K562 (cell line): ENCODE results near the gene GBF1. TPM values are rescaled to one million over a fixed set of nuclear protein-coding genes. Genes with fewer than 3 reads are reported as not detected.

Experiments used
- ATAC-seq: fragments of 200-7000 bp; cut with Tn5 transposase; 3 replicates; pipeline ENCODE4 v1.9.1; 2020; ENCODE audit warnings: moderate library complexity
- BruUV-seq: library from RNA; stranded (reverse); fragments of 400-500 nt; replicated peaks from 2 replicates; lab custom pipeline; 2021; lab: Mats Ljungman, UMichigan
- CTCF ChIA-PET: fragments of 300-600 bp; formaldehyde crosslinking; extraction: SDS; loops from one replicate; lab custom pipeline; 2021; ENCODE audit warnings: low intra/inter-chr PET ratio; lab: Yijun Ruan, JAX
- POLR2A ChIA-PET: fragments of 300-600, 350-650 bp; sonication (Branson Sonifier 250); formaldehyde crosslinking; extraction: SDS; loops from one replicate; lab custom pipeline; 2021; ENCODE audit warnings: antibody characterized with exemption, inconsistent platforms; lab: Yijun Ruan, JAX
- DNase-seq, 4 experiments: peaks; one replicate each; pipeline versions ENCODE4 v3.0.0 to v3.0.0-alpha.2; 2011 to 2018; ENCODE audit warnings: low spot score in 3 of 4, mixed read lengths in 3 of 4; ENCODE audit errors: extremely low read depth in 1 of 4
- FAIRE-seq: peaks from 2 replicates; lab custom pipeline; 2011; peaks lifted over from hg19 to GRCh38; lab: Jason Lieb, UNC
- H2AFZ ChIP-seq: 2 replicates; pipeline ENCODE4 v1.6.0; 2011; ENCODE audit warnings: low read depth, low read length, control low read depth, inconsistent platforms
- H3K27ac ChIP-seq: fragments of 200-600 bp; 3 replicates; pipeline ENCODE4 v1.8.0; 2011; ENCODE audit warnings: low read depth, mild to moderate bottlenecking, control low read depth, inconsistent platforms, low read length, moderate library complexity, mixed read lengths; ENCODE audit errors: extremely low read depth
- H3K27me3 ChIP-seq, 2 experiments: fragments of 300-600 bp in 1 of 2; 2 replicates in 1 of 2; 3 replicates in 1 of 2; pipeline versions ENCODE4 v1.6.0 to v1.8.0; 2011; ENCODE audit warnings: inconsistent platforms in 2 of 2, low read length in 2 of 2, mild to moderate bottlenecking in 1 of 2, mixed read lengths in 1 of 2, moderate library complexity in 1 of 2; ENCODE audit not compliant: control insufficient read depth in 2 of 2, insufficient read depth in 2 of 2
- H3K36me3 ChIP-seq: fragments of 300-600 bp; 3 replicates; pipeline ENCODE4 v1.8.0; 2011; ENCODE audit warnings: mild to moderate bottlenecking, low read length, inconsistent platforms; ENCODE audit not compliant: control insufficient read depth, insufficient read depth
- H3K4me1 ChIP-seq, 2 experiments: fragments of 200-600 bp in 1 of 2; replicated peaks in 1 of 2; 2 replicates in 1 of 2; 3 replicates in 1 of 2; pipeline versions ENCODE4 v1.5.1 to v1.8.0; 2011; ENCODE audit warnings: inconsistent platforms in 2 of 2, low read length in 2 of 2, mild to moderate bottlenecking in 1 of 2, mixed read lengths in 1 of 2, moderate library complexity in 1 of 2; ENCODE audit not compliant: control insufficient read depth in 2 of 2, insufficient read depth in 2 of 2
- H3K4me2 ChIP-seq: 2 replicates; pipeline ENCODE4 v1.6.1; 2011; ENCODE audit warnings: low read length, control low read depth, inconsistent platforms, mixed read lengths; ENCODE audit not compliant: insufficient read depth
- H3K4me3 ChIP-seq: fragments of 200-600 bp; sonication (generic), shearing (Covaris generic); 2 replicates; pipeline ENCODE4 v1.5.1; 2016; ENCODE audit warnings: control low read depth, inconsistent platforms
- H3K79me2 ChIP-seq: fragments of 200-600 bp; 3 replicates; pipeline ENCODE4 v1.8.0; 2011; ENCODE audit warnings: low read length, inconsistent platforms; ENCODE audit not compliant: control insufficient read depth, insufficient read depth
- H3K9ac ChIP-seq, 2 experiments: 2 replicates each; pipeline versions ENCODE4 v1.6.0 to v1.6.1; 2011; ENCODE audit warnings: low read depth in 2 of 2, low read length in 2 of 2, control low read depth in 1 of 2, inconsistent platforms in 1 of 2, mild to moderate bottlenecking in 1 of 2, mixed read lengths in 1 of 2; ENCODE audit not compliant: insufficient read depth in 1 of 2
- H3K9me1 ChIP-seq: one replicate; pipeline ENCODE4 v1.6.0; 2011; ENCODE audit warnings: inconsistent platforms, mild to moderate bottlenecking, low read length, moderate library complexity; ENCODE audit not compliant: control insufficient read depth, insufficient read depth
- H3K9me3 ChIP-seq: replicated peaks from 2 replicates; pipeline ENCODE4 v1.5.1; 2011; ENCODE audit warnings: low read depth, low read length, inconsistent platforms; ENCODE audit not compliant: control insufficient read depth, insufficient read depth
- H4K20me1 ChIP-seq: replicated peaks from 2 replicates; pipeline ENCODE4 v1.6.1; 2011; ENCODE audit warnings: low read length, inconsistent platforms, mixed read lengths; ENCODE audit not compliant: control insufficient read depth, insufficient read depth
- ESRRB ChIP-seq: fragments of 250-450 bp; sonication (Bioruptor Pico); IDR thresholded peaks from 2 replicates; pipeline ENCODE4 v1.5.0; 2020; ENCODE audit warnings: mild to moderate bottlenecking, moderate library complexity, borderline replicate concordance
- PCBP1 ChIP-seq: fragments of 200-400 bp; formaldehyde crosslinking; IDR thresholded peaks from 2 replicates; pipeline ENCODE4 v1.6.1; 2018; ENCODE audit warnings: mild to moderate bottlenecking, low read depth, low read length; ENCODE audit not compliant: poor library complexity, severe bottlenecking
- PHF8 ChIP-seq: fragments of 200-600 bp; sonication (generic); IDR thresholded peaks from 2 replicates; pipeline ENCODE4 v1.6.1; 2012; ENCODE audit warnings: mixed run types, mild to moderate bottlenecking, inconsistent platforms, low read length, moderate library complexity, borderline replicate concordance
- POLR2A ChIP-seq: fragments of 450-650 bp; conservative IDR thresholded peaks from 2 replicates; pipeline ENCODE4 v1.6.1; 2016
- POLR2B ChIP-seq: fragments of 450-650 bp; IDR thresholded peaks from 2 replicates; pipeline ENCODE4 v1.6.1; 2018; ENCODE audit warnings: low read depth; ENCODE audit not compliant: partially characterized antibody
- POLR2G ChIP-seq: fragments of 200-400 bp; formaldehyde crosslinking; IDR thresholded peaks from 2 replicates; pipeline ENCODE4 v1.6.1; 2017; ENCODE audit warnings: low read depth, mild to moderate bottlenecking, antibody characterized with exemption, low read length, moderate library complexity
- PTTG1 ChIP-seq: fragments of 450-650 bp; IDR thresholded peaks from 2 replicates; pipeline ENCODE4 v1.6.1; 2016; ENCODE audit warnings: low read depth, mild to moderate bottlenecking, missing genetic modification characterization, missing compliant biosample characterization
- RBM39 ChIP-seq: fragments of 200-400 bp; formaldehyde crosslinking; optimal IDR thresholded peaks from 2 replicates; pipeline ENCODE3; 2018; ENCODE audit warnings: low read depth, low read length
- ZNF212 ChIP-seq: fragments of 450-650 bp; formaldehyde crosslinking; IDR thresholded peaks from 2 replicates; pipeline ENCODE4 v1.4.0; 2020; ENCODE audit warnings: mild to moderate bottlenecking
- ZNF717 ChIP-seq: fragments of 250-450 bp; sonication (Bioruptor Pico); IDR thresholded peaks from 2 replicates; pipeline ENCODE4 v1.5.0; 2021
- WGBS: fragments of 100-300 bp; shearing (Covaris generic); methylation state at CpG from one replicate; pipeline ENCODE4 v1.1.6; 2016; ENCODE audit warnings: low coverage, mixed read lengths; ENCODE audit not compliant: insufficient coverage; ENCODE audit errors: missing lambda C conversion rate; 5-methylcytosine and 5-hydroxymethylcytosine counted together
- in situ Hi-C: fragments of 300-500 bp; cut with MboI; formaldehyde crosslinking; loops from 4 replicates; pipeline ENCODE4 v1.15.0; 2018; ENCODE audit warnings: inconsistent platforms, mixed read lengths
- intact Hi-C: fragments of 100-400 bp; cut with micrococcal nuclease; formaldehyde crosslinking; loops from 2 replicates; pipeline ENCODE4 v1.14.2; 2022
- polyA plus RNA-seq, 8 experiments: library from polyadenylated mRNA; depleted of rRNA in 4 of 8; stranded (reverse) in 5 of 8; unstranded in 3 of 8; fragments of >200 nt; fragmentation: Nextera tagmentation in 2 of 8; fragmentation: Illumina TruSeq in 1 of 8; extraction: Ambion mirVana in 2 of 8; extraction: Trizol in 1 of 8; gene quantifications; 2 replicates each; pipeline versions ENCODE4 v1.2.1 to v1.2.3, GENCODE V29; 2011 to 2014; ENCODE audit warnings: inconsistent platforms in 1 of 8, missing spikeins in 1 of 8
- total RNA-seq, 7 experiments: library from RNA; depleted of rRNA in 6 of 7; stranded (reverse); fragments of >200 nt in 6 of 7; fragmentation: Illumina TruSeq in 2 of 7; extraction: Trizol in 2 of 7; gene quantifications; 2 replicates each; pipeline versions ENCODE4 v1.2.1 to v1.2.3, GENCODE V29; 2011 to 2021; ENCODE audit warnings: low replicate concordance in 1 of 7
- TF ChIP-seq, protein P1 (sequence below): fragments of 250-450 bp; sonication (Bioruptor Pico); IDR thresholded peaks from 2 replicates; pipeline ENCODE4 v1.5.1; 2021; ENCODE audit warnings: mild to moderate bottlenecking
- TF ChIP-seq, protein P2 (sequence below): sonication (generic); formaldehyde crosslinking; IDR thresholded peaks from 2 replicates; pipeline ENCODE4 v1.8.0; 2022; ENCODE audit warnings: mild to moderate bottlenecking, low read depth, missing genetic modification reagents
- TF ChIP-seq, protein P3 (sequence below): fragments of 450-650 bp; IDR thresholded peaks from 2 replicates; pipeline ENCODE4 v1.6.1; 2016; ENCODE audit warnings: mild to moderate bottlenecking
- TF ChIP-seq, protein P4 (sequence below): sonication (generic); formaldehyde crosslinking; IDR thresholded peaks from 2 replicates; pipeline ENCODE4 v1.8.0; 2022; ENCODE audit warnings: missing genetic modification reagents, mild to moderate bottlenecking, moderate library complexity, borderline replicate concordance

The GBF1 gene
- total and polyA plus RNA-seq, 9 of the 15 experiments (the other 6 are each of a cell fraction or from before 2014, with no cell fraction given) = 0.69 to 28.0 (median 10.3) TPM

DNA sequence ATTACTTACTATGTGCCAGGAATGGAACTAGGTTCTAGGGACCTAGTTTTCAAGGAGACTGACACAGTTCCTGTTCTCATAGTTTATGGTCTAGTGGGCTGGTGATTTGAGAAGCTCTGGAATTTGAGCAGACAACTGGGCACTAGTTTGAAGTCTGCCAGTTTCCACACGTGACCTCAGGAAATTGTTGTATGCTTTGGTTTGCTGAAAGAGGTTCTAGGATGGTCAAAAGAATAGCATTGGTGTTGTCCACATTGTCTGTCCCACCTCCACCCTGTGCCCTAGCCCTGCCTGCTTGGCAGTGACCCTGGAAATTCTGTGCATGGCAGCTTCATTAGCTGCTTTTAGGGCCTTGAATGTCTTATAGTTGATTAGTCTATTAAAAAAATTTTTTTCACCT, 28.7 kb downstream of the GBF1 start (continued):
- no peak for TF ChIP-seq ESRRB (CRISPR knock-in tag)

DNA sequence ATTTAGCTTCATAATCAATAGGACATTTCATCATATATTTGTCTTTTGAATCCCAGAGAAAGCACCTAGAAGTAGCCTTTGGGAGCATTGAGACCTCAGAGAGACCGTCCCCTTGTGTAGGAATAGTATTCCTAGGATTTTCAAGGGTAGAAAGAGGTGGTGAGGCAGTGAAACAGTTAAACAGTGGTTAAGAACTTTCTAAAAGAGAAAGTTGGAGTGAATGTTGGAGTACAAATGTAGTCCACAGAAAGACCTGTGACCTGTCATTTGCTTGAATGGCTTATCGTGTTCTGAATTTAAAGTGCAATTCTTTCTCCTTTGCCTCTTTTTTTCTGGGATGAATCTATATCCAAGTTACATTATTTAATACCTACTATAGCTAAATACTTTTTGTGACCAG, 30.0 kb downstream of the GBF1 start:
- CTCF ChIA-PET = no interaction called here
- Histone ChIP-seq H3K4me2 (no peak overlapping the region), H2AFZ (no peak overlapping the region), H3K9me3 (no peaks in the 10 kb centered on the region), H3K27me3 (no peaks in the 10 kb centered on the region), H3K36me3 (peaks cover 3% of the 10 kb centered on the region; the same call in 1 of the 3 replicates), H3K4me3 (no peak overlapping the region), H3K79me2 (peaks cover 54% of the 10 kb centered on the region), H3K4me1 (no peaks in the 10 kb centered on the region; a peak in 1 of 5 replicates), H3K9ac (no peak overlapping the region), H3K9me1 (no peaks in the 10 kb centered on the region), H4K20me1 (peaks cover 3% of the 10 kb centered on the region; the same call in 1 of the 2 replicates), H3K27ac (no peak overlapping the region)
- WGBS = 96% methylated on average over 2 of the region's 2 CpGs
- POLR2A ChIA-PET = no interaction called here
- FAIRE-seq (no peak), ATAC-seq (no peak), DNase-seq (no peak)
- intact Hi-C loops (no loop called here), in situ Hi-C loops (no loop called here)
- no TSS peak for BruUV-seq
- TF ChIP-seq POLR2A = no peak
- TF ChIP-seq POLR2G = no peak
- no peak for TF ChIP-seq RBM39
- TF ChIP-seq, protein P1, sequence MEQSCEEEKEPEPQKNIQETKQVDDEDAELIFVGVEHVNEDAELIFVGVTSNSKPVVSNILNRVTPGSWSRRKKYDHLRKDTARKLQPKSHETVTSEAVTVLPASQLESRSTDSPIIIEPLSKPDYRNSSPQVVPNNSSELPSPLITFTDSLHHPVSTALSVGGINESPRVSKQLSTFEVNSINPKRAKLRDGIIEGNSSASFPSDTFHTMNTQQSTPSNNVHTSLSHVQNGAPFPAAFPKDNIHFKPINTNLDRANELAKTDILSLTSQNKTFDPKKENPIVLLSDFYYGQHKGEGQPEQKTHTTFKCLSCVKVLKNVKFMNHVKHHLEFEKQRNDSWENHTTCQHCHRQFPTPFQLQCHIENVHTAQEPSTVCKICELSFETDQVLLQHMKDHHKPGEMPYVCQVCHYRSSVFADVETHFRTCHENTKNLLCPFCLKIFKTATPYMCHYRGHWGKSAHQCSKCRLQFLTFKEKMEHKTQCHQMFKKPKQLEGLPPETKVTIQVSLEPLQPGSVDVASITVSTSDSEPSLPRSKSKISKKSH (CRISPR knock-in tag) = no peak
- no peak for TF ChIP-seq ZNF212
- TF ChIP-seq ZNF717 (CRISPR knock-in tag) = no peak
- no peak for TF ChIP-seq PTTG1 (tag)
- TF ChIP-seq, protein P2, sequence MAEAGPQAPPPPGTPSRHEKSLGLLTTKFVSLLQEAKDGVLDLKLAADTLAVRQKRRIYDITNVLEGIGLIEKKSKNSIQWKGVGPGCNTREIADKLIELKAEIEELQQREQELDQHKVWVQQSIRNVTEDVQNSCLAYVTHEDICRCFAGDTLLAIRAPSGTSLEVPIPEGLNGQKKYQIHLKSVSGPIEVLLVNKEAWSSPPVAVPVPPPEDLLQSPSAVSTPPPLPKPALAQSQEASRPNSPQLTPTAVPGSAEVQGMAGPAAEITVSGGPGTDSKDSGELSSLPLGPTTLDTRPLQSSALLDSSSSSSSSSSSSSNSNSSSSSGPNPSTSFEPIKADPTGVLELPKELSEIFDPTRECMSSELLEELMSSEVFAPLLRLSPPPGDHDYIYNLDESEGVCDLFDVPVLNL = no peak
- TF ChIP-seq, protein P3, sequence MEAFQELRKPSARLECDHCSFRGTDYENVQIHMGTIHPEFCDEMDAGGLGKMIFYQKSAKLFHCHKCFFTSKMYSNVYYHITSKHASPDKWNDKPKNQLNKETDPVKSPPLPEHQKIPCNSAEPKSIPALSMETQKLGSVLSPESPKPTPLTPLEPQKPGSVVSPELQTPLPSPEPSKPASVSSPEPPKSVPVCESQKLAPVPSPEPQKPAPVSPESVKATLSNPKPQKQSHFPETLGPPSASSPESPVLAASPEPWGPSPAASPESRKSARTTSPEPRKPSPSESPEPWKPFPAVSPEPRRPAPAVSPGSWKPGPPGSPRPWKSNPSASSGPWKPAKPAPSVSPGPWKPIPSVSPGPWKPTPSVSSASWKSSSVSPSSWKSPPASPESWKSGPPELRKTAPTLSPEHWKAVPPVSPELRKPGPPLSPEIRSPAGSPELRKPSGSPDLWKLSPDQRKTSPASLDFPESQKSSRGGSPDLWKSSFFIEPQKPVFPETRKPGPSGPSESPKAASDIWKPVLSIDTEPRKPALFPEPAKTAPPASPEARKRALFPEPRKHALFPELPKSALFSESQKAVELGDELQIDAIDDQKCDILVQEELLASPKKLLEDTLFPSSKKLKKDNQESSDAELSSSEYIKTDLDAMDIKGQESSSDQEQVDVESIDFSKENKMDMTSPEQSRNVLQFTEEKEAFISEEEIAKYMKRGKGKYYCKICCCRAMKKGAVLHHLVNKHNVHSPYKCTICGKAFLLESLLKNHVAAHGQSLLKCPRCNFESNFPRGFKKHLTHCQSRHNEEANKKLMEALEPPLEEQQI = no peak
- no peak for TF ChIP-seq POLR2B
- TF ChIP-seq PCBP1 = no peak
- TF ChIP-seq, protein P4, sequence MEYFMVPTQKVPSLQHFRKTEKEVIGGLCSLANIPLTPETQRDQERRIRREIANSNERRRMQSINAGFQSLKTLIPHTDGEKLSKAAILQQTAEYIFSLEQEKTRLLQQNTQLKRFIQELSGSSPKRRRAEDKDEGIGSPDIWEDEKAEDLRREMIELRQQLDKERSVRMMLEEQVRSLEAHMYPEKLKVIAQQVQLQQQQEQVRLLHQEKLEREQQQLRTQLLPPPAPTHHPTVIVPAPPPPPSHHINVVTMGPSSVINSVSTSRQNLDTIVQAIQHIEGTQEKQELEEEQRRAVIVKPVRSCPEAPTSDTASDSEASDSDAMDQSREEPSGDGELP (CRISPR knock-in tag) = no peak
- TF ChIP-seq PHF8 = no peak
